Measurements from ENCODE around the gene TMEM215.

GRCh38 chr9:32807217-32807616, 23.9 kb downstream of the TMEM215 start:
- TF ChIP-seq POLR2AphosphoS5 (IDR thresholded peaks at IDR 0.05; ENCODE audit: low read depth, low read length) (no peak), POLR2A (IDR thresholded peaks at IDR 0.05; ENCODE audit: low read depth, low read length) (no peak)

Data from GM12892 (cell line).